Gastrocnemius medialis (tissue), 4 donors: ENCODE measurements around the gene MAGOH. TPM values are rescaled to one million over a fixed set of nuclear protein-coding genes. Genes with fewer than 3 reads are reported as not detected.

Experiments used
- ATAC-seq, 2 donors: fragments of 150-250 bp; one replicate each; pipeline ENCODE4 v1.9.1; 2016
- DNase-seq, 2 donors: peaks; one replicate each; pipeline ENCODE4 v3.0.0-alpha.2; 2019
- H3K27ac ChIP-seq, 4 donors: fragments of 200-600 bp; sonication (generic); 1 replicate in 1 of 4; 2 replicates in 3 of 4; pipeline ENCODE4 v1.5.1; 2016 to 2018; ENCODE audit warnings: mild to moderate bottlenecking in 2 of 4, moderate library complexity in 1 of 4
- H3K27me3 ChIP-seq, 3 donors: fragments of 200-600 bp; sonication (generic) in 2 of 3; 1 replicate in 1 of 3; 2 replicates in 2 of 3; pipeline versions ENCODE4 v1.5.1 to v1.6.0; 2016 to 2019; ENCODE audit warnings: mild to moderate bottlenecking in 1 of 3, moderate library complexity in 1 of 3
- H3K36me3 ChIP-seq, 2 donors: fragments of 200-600 bp; sonication (generic) in 1 of 2; one replicate each; pipeline ENCODE4 v1.5.1; 2017 to 2018
- H3K4me1 ChIP-seq, 2 donors: fragments of 200-600 bp; sonication (generic) in 1 of 2; one replicate each; pipeline ENCODE4 v1.5.1; 2016 to 2017; ENCODE audit warnings: mild to moderate bottlenecking in 2 of 2
- H3K4me3 ChIP-seq, 4 donors: fragments of 200-600 bp; sonication (generic) in 3 of 4; 1 replicate in 1 of 4; 2 replicates in 3 of 4; pipeline ENCODE4 v1.5.1; 2016 to 2019; ENCODE audit warnings: mild to moderate bottlenecking in 2 of 4
- H3K9me3 ChIP-seq, 3 donors: fragments of 200-600 bp; sonication (generic) in 2 of 3; 1 replicate in 1 of 3; 2 replicates in 2 of 3; pipeline ENCODE4 v1.5.1; 2016 to 2019
- CTCF ChIP-seq, 5 experiments: fragments of 450-650 bp in 3 of 5; fragments of 200-600 bp in 2 of 5; sonication (generic) in 2 of 5; IDR thresholded peaks in 4 of 5; conservative IDR thresholded peaks in 1 of 5; 1 replicate in 4 of 5; 2 replicates in 1 of 5; pipeline ENCODE4 v1.5.1; 2016 to 2019; ENCODE audit warnings: antibody characterized with exemption in 5 of 5, mild to moderate bottlenecking in 3 of 5, moderate library complexity in 3 of 5
- POLR2A ChIP-seq, 2 donors: fragments of 450-650 bp; IDR thresholded peaks; one replicate each; pipeline ENCODE4 v1.6.1; 2017; ENCODE audit warnings: antibody characterized with exemption in 2 of 2, mild to moderate bottlenecking in 2 of 2, moderate library complexity in 2 of 2
- in situ Hi-C, 4 donors: fragments of 200-750 bp; cut with MboI; loops; one replicate each; pipeline versions ENCODE4 v1.15.0 to v1.8.0; 2017; ENCODE audit warnings: low sequenced_read_pairs in 4 of 4
- intact Hi-C: fragments of 100-400 bp; cut with DNase I; formaldehyde crosslinking; loops from one replicate; pipeline ENCODE4 v1.15.1; 2023; ENCODE audit warnings: low total_unique reads
- total RNA-seq, 4 donors: library from RNA; depleted of rRNA; stranded (reverse); fragments of >200 nt; gene quantifications; one replicate each; pipeline versions ENCODE4 v1.1.0 to v1.2.3, GENCODE V29; 2016

MAGOH gene
- total RNA-seq, 4 donors from 2014 or later, result 12.9 to 34.3 (median 19.8) TPM

- H3K9me3 ChIP-seq, result no peaks in the 10 kb centered on the region
- H3K27ac ChIP-seq, result no peak overlapping the region
- in situ Hi-C loops (loop anchor here in 3 of 4 donors (25.0 kb wide), 2 partner anchors 268 to 468 kb away; partner anchors contain the start of gene ECHDC2 (in 2 of the 3)), intact Hi-C loops (no loop called here)
- no peaks in the 10 kb centered on the region for H3K36me3 ChIP-seq
- TF ChIP-seq CTCF (IDR thresholded peaks at IDR 0.05 in 4 of 5, conservative IDR thresholded peaks at IDR 0.05 in 1 of 5), result no peak
- TF ChIP-seq POLR2A (IDR thresholded peaks at IDR 0.05), result no peak
- no peak for DNase-seq
- H3K4me3 ChIP-seq, result no peak overlapping the region
- H3K4me1 ChIP-seq, result no peaks in the 10 kb centered on the region
- ATAC-seq, result no peak
- no peaks in the 10 kb centered on the region for H3K27me3 ChIP-seq
These were observed 58.1 kb downstream of the MAGOH start for GRCh38 chr1:53180226-53180625.

Other genes with a start within 250 kb of the MAGOH start
- gene PODN, start 176.3 kb downstream of the MAGOH start, total RNA-seq, result 10 to 100 TPM; 10.2 to 15.9 (median 13.0) TPM
- 1 to 10 TPM in 1 of 4 donors, under 1 TPM in 2, not detected in 1; 0.24 to 1.1 (median 0.25) TPM for gene SLC1A7, start 95.9 kb downstream of the MAGOH start, total RNA-seq
- 10 to 100 TPM; 13.3 to 30.6 (median 26.6) TPM for gene CPT2, start 41.7 kb downstream of the MAGOH start, total RNA-seq
- 10 to 100 TPM; 38.3 to 51.4 (median 44.9) TPM for gene CZIB, start 17.9 kb downstream of the MAGOH start, total RNA-seq
- 1 to 10 TPM in 2 of 4 donors, under 1 TPM in 2; 0.36 to 4.2 (median 1.4) TPM for gene LRP8, start 89.6 kb upstream of the MAGOH start, total RNA-seq
- not detected for gene DMRTB1, start 220.9 kb upstream of the MAGOH start, total RNA-seq